ENCODE results near the gene EFHC1. TPM values are rescaled to one million over a fixed set of nuclear protein-coding genes. Genes with fewer than 3 reads are reported as not detected.
"Not testable (repeated sequence)": the region's sequence is repeated elsewhere in the genome, so short reads cannot be mapped to it uniquely, and the experiment has no call there.

Gene EFHC1
- total and polyA plus RNA-seq, 2 experiments from 2014 or later: 17.4 to 18.3 TPM

- Histone ChIP-seq H3K27ac (no peak overlapping the region), H4K20me1 (ENCODE audit: insufficient read depth, poor library complexity, severe bottlenecking) (no peaks in the 10 kb centered on the region), H3K36me3 (replicated peaks; ENCODE audit: insufficient read depth, low read depth) (no peaks in the 10 kb centered on the region), H3K4me1 (ENCODE audit: insufficient read depth) (no peaks in the 10 kb centered on the region), H3K9me3 (ENCODE audit: low read depth) (no peaks in the 10 kb centered on the region), H3K4me3 (no peak overlapping the region), H3K9me2 (replicated peaks; ENCODE audit: insufficient read depth) (no peaks in the 10 kb centered on the region), H3K79me2 (no peaks in the 10 kb centered on the region), H3K4me2 (no peak overlapping the region), H3K27me3 (no peaks in the 10 kb centered on the region), H2AFZ (no peak overlapping the region)
- TF ChIP-seq EZH2phosphoT487 (IDR thresholded peaks at IDR 0.05; ENCODE audit: low read depth, severe bottlenecking, unreplicated experiment): no peak
- TF ChIP-seq, protein P1, sequence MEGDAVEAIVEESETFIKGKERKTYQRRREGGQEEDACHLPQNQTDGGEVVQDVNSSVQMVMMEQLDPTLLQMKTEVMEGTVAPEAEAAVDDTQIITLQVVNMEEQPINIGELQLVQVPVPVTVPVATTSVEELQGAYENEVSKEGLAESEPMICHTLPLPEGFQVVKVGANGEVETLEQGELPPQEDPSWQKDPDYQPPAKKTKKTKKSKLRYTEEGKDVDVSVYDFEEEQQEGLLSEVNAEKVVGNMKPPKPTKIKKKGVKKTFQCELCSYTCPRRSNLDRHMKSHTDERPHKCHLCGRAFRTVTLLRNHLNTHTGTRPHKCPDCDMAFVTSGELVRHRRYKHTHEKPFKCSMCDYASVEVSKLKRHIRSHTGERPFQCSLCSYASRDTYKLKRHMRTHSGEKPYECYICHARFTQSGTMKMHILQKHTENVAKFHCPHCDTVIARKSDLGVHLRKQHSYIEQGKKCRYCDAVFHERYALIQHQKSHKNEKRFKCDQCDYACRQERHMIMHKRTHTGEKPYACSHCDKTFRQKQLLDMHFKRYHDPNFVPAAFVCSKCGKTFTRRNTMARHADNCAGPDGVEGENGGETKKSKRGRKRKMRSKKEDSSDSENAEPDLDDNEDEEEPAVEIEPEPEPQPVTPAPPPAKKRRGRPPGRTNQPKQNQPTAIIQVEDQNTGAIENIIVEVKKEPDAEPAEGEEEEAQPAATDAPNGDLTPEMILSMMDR (IDR thresholded peaks at IDR 0.05; ENCODE audit: poor library complexity): no peak
- no peak for TF ChIP-seq EZH2 (IDR thresholded peaks at IDR 0.05; ENCODE audit: borderline replicate concordance)
- no peak for DNase-seq (ENCODE audit: low spot score)
- 68% methylated on average over 2 of the region's 2 CpGs for WGBS (ENCODE audit: low lambda C conversion rate, missing lambda C conversion rate)
Observed at GRCh38 chr6:52457096-52457495, 37.0 kb downstream of the EFHC1 start.

DNA sequence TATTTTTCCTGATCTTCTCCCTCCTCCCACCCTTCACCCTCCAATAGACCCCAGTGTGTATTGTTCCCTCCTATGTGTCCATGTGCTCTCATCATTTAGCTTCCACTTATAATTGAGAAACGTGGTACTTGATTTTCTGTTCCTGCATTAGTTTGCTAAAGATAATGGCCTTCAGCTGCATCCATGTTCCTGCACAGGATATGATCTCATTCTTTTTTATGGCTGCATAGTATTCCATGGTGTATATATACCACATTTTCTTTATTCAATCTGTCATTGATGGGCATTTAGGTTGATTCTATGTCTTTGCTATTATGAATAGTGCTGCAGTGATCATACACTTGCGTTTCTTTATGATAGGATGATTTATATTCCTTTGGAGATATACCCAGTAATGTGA is 41.1 kb downstream of the EFHC1 start:
- H3K79me2 ChIP-seq; H3K4me1 ChIP-seq (ENCODE audit: insufficient read depth); H3K36me3 ChIP-seq (replicated peaks; ENCODE audit: insufficient read depth, low read depth); H3K27me3 ChIP-seq; H3K9me3 ChIP-seq (ENCODE audit: low read depth); H3K27ac ChIP-seq; H3K4me3 ChIP-seq; H3K4me2 ChIP-seq; H4K20me1 ChIP-seq (ENCODE audit: insufficient read depth, poor library complexity, severe bottlenecking); H3K9me2 ChIP-seq (replicated peaks; ENCODE audit: insufficient read depth); H2AFZ ChIP-seq; DNase-seq (ENCODE audit: low spot score): not testable (repeated sequence)
- WGBS (ENCODE audit: low lambda C conversion rate, missing lambda C conversion rate): 76% methylated on average over 2 of the region's 2 CpGs

- no peaks in the 10 kb centered on the region for H3K4me1 ChIP-seq (ENCODE audit: insufficient read depth)
- no peaks in the 10 kb centered on the region for H3K36me3 ChIP-seq (replicated peaks; ENCODE audit: insufficient read depth, low read depth)
- no peaks in the 10 kb centered on the region for H3K27me3 ChIP-seq
- TF ChIP-seq EZH2 (IDR thresholded peaks at IDR 0.05; ENCODE audit: borderline replicate concordance) (no peak), EZH2phosphoT487 (IDR thresholded peaks at IDR 0.05; ENCODE audit: low read depth, severe bottlenecking, unreplicated experiment) (no peak)
- TF ChIP-seq, protein P1 (IDR thresholded peaks at IDR 0.05; ENCODE audit: poor library complexity): no peak
- H3K79me2 ChIP-seq: no peaks in the 10 kb centered on the region
- H2AFZ ChIP-seq: no peak overlapping the region
- H3K9me3 ChIP-seq (ENCODE audit: low read depth): no peaks in the 10 kb centered on the region
- H3K4me3 ChIP-seq: no peak overlapping the region
- H3K4me2 ChIP-seq: no peak overlapping the region
- 98% methylated on average over 4 of the region's 4 CpGs for WGBS (ENCODE audit: low lambda C conversion rate, missing lambda C conversion rate)
- H4K20me1 ChIP-seq (ENCODE audit: insufficient read depth, poor library complexity, severe bottlenecking): no peaks in the 10 kb centered on the region
- no peak for DNase-seq (ENCODE audit: low spot score)
- no peaks in the 10 kb centered on the region for H3K9me2 ChIP-seq (replicated peaks; ENCODE audit: insufficient read depth)
- no peak overlapping the region for H3K27ac ChIP-seq
Observed at GRCh38 chr6:52474173-52474572, 54.0 kb downstream of the EFHC1 start.

GRCh38 chr6:52475307-52475706 is 55.2 kb downstream of the EFHC1 start:
- Histone ChIP-seq H2AFZ (no peak overlapping the region), H3K4me2 (no peak overlapping the region), H3K27ac (no peak overlapping the region), H3K9me2 (replicated peaks; ENCODE audit: insufficient read depth) (no peaks in the 10 kb centered on the region), H3K4me3 (no peak overlapping the region), H3K27me3 (no peaks in the 10 kb centered on the region), H3K4me1 (ENCODE audit: insufficient read depth) (no peaks in the 10 kb centered on the region), H3K9me3 (ENCODE audit: low read depth) (no peaks in the 10 kb centered on the region), H3K36me3 (replicated peaks; ENCODE audit: insufficient read depth, low read depth) (no peaks in the 10 kb centered on the region), H3K79me2 (no peaks in the 10 kb centered on the region), H4K20me1 (ENCODE audit: insufficient read depth, poor library complexity, severe bottlenecking) (no peaks in the 10 kb centered on the region)
- TF ChIP-seq, protein P1 (IDR thresholded peaks at IDR 0.05; ENCODE audit: poor library complexity): no peak
- WGBS (ENCODE audit: low lambda C conversion rate, missing lambda C conversion rate): 86% methylated on average over 2 of the region's 2 CpGs
- DNase-seq (ENCODE audit: low spot score): no peak
